GM15510 (cell line): ENCODE data around the gene MTA1.

Source experiments
- POLR2A ChIP-seq: IDR thresholded peaks from 3 replicates; pipeline ENCODE4 v1.6.1; 2011; ENCODE audit warnings: borderline replicate concordance; ENCODE audit not compliant: insufficient read length; ENCODE audit errors: extremely low read depth

The MTA1 gene

GRCh38 chr14:105490572-105491365, 71.1 kb downstream of the MTA1 start, which contains the start of gene TEDC1:
TSS of gene TEDC1 (plus strand) at chr14:105491246. CDS start at chr14:105491376, 130 bp downstream.
- peak; percentile 83 for TF ChIP-seq POLR2A

GRCh38 chr14:105491366-105491973, 71.8 kb downstream of the MTA1 start:
- no peak for TF ChIP-seq POLR2A

- no peak for TF ChIP-seq POLR2A
These were observed 72.7 kb downstream of the MTA1 start for GRCh38 chr14:105492031-105492970.

GRCh38 chr14:105492971-105493871, 73.6 kb downstream of the MTA1 start:
- TF ChIP-seq POLR2A = no peak

GRCh38 chr14:105493921-105494605, 74.4 kb downstream of the MTA1 start:
- TF ChIP-seq POLR2A = no peak

GRCh38 chr14:105494606-105494929, 74.9 kb downstream of the MTA1 start:
- no peak for TF ChIP-seq POLR2A

- TF ChIP-seq POLR2A = no peak
These were observed 75.7 kb downstream of the MTA1 start for GRCh38 chr14:105495101-105495989.

GRCh38 chr14:105495990-105496830, 76.6 kb downstream of the MTA1 start:
- TF ChIP-seq POLR2A = no peak

- no peak for TF ChIP-seq POLR2A
These were observed 77.4 kb downstream of the MTA1 start for GRCh38 chr14:105496831-105497591.

GRCh38 chr14:105497671-105498429, 78.2 kb downstream of the MTA1 start:
- TF ChIP-seq POLR2A = no peak
